H9 (cell line): ENCODE results near the gene PEA15. TPM values are rescaled to one million over a fixed set of nuclear protein-coding genes. Genes with fewer than 3 reads are reported as not detected.

Experiments
- DNase-seq: peaks from one replicate; pipeline ENCODE4 v3.0.0-alpha.2; 2017
- H2AFZ ChIP-seq: one replicate; pipeline ENCODE4 v1.6.1; 2013; ENCODE audit warnings: mild to moderate bottlenecking, low read length, control low read depth, moderate library complexity
- H2AK5ac ChIP-seq: 2 replicates; pipeline ENCODE4 v1.6.1; 2013; ENCODE audit warnings: low read length, control low read depth, mixed read lengths; ENCODE audit not compliant: insufficient read length
- H2BK120ac ChIP-seq: one replicate; pipeline ENCODE4 v1.6.1; 2013; ENCODE audit warnings: low read depth, mild to moderate bottlenecking, low read length, control low read depth, inconsistent platforms; ENCODE audit not compliant: poor library complexity, severe bottlenecking
- H2BK12ac ChIP-seq: 2 replicates; pipeline ENCODE4 v1.6.1; 2013; ENCODE audit warnings: low read length, control low read depth, mixed read lengths, low read depth; ENCODE audit not compliant: insufficient read length
- H2BK15ac ChIP-seq: 2 replicates; pipeline ENCODE4 v1.6.1; 2013; ENCODE audit warnings: low read depth, low read length, control low read depth
- H2BK20ac ChIP-seq: one replicate; pipeline ENCODE4 v1.6.1; 2013; ENCODE audit warnings: low read depth, mild to moderate bottlenecking, low read length, control low read depth, inconsistent platforms; ENCODE audit not compliant: poor library complexity, severe bottlenecking
- H2BK5ac ChIP-seq: 2 replicates; pipeline ENCODE4 v1.6.1; 2013; ENCODE audit warnings: low read length, control low read depth, mixed read lengths; ENCODE audit not compliant: insufficient read length
- H3K14ac ChIP-seq: 2 replicates; pipeline ENCODE4 v1.6.1; 2013; ENCODE audit warnings: low read length, control low read depth; ENCODE audit not compliant: insufficient read depth
- H3K18ac ChIP-seq: 2 replicates; pipeline ENCODE4 v1.6.1; 2013; ENCODE audit warnings: low read depth, mild to moderate bottlenecking, mixed read lengths, low read length, control low read depth; ENCODE audit not compliant: insufficient read length
- H3K23ac ChIP-seq: 2 replicates; pipeline ENCODE4 v1.6.1; 2013; ENCODE audit warnings: low read length, control low read depth, mixed read lengths, low read depth; ENCODE audit not compliant: insufficient read length
- H3K23me2 ChIP-seq: 2 replicates; pipeline ENCODE4 v1.6.1; 2013; ENCODE audit warnings: low read depth, mild to moderate bottlenecking, mixed read lengths, low read length, control low read depth; ENCODE audit not compliant: insufficient read length, poor library complexity, severe bottlenecking
- H3K27ac ChIP-seq: 2 replicates; pipeline ENCODE4 v1.5.1; 2013; ENCODE audit warnings: low read length, control low read depth, mixed read lengths, low read depth; ENCODE audit not compliant: insufficient read length
- H3K27me3 ChIP-seq: 2 replicates; pipeline ENCODE4 v1.6.1; 2013; ENCODE audit warnings: low read length, control low read depth, inconsistent platforms; ENCODE audit not compliant: insufficient read depth
- H3K4ac ChIP-seq: 2 replicates; pipeline ENCODE4 v1.6.1; 2013; ENCODE audit warnings: low read depth, mild to moderate bottlenecking, control low read depth, inconsistent platforms, low read length, moderate library complexity
- H3K4me1 ChIP-seq: 2 replicates; pipeline ENCODE4 v1.6.1; 2013; ENCODE audit warnings: low read length, control low read depth, inconsistent platforms; ENCODE audit not compliant: insufficient read depth
- H3K4me2 ChIP-seq: 2 replicates; pipeline ENCODE4 v1.6.1; 2013; ENCODE audit warnings: low read length, control low read depth, mixed read lengths; ENCODE audit not compliant: insufficient read length, insufficient read depth
- H3K56ac ChIP-seq: 2 replicates; pipeline ENCODE4 v1.6.1; 2013; ENCODE audit warnings: low read depth, mild to moderate bottlenecking, mixed read lengths, low read length, control low read depth; ENCODE audit not compliant: insufficient read length
- H3K79me1 ChIP-seq: 2 replicates; pipeline ENCODE4 v1.6.1; 2013; ENCODE audit warnings: low read depth, mild to moderate bottlenecking, moderate library complexity, low read length, control low read depth, inconsistent platforms; ENCODE audit not compliant: insufficient read depth, poor library complexity, severe bottlenecking
- H3K79me2 ChIP-seq: 2 replicates; pipeline ENCODE4 v1.6.1; 2013; ENCODE audit warnings: low read length, control low read depth, inconsistent platforms; ENCODE audit not compliant: insufficient read depth
- H3K9ac ChIP-seq: 2 replicates; pipeline ENCODE4 v1.6.1; 2013; ENCODE audit warnings: low read length, control low read depth, mixed read lengths; ENCODE audit not compliant: insufficient read length; ENCODE audit errors: extremely low read depth
- H3K9me3 ChIP-seq: one replicate; pipeline ENCODE4 v1.6.1; 2013; ENCODE audit warnings: low read depth, low read length, inconsistent platforms; ENCODE audit not compliant: control insufficient read depth
- H3T11ph ChIP-seq: one replicate; pipeline ENCODE4 v1.6.1; 2013; ENCODE audit warnings: mild to moderate bottlenecking, low read length, control low read depth, inconsistent platforms
- H4K20me1 ChIP-seq: one replicate; pipeline ENCODE4 v1.6.1; 2013; ENCODE audit not compliant: control insufficient read depth, insufficient read length, insufficient read depth
- H4K5ac ChIP-seq: 2 replicates; pipeline ENCODE4 v1.6.1; 2013; ENCODE audit warnings: low read depth, mild to moderate bottlenecking, mixed read lengths, low read length, control low read depth; ENCODE audit not compliant: insufficient read length
- H4K8ac ChIP-seq: replicated peaks from 2 replicates; pipeline ENCODE4 v1.6.1; 2013; ENCODE audit warnings: low read length, control low read depth, mixed read lengths, low read depth; ENCODE audit not compliant: insufficient read length
- H4K91ac ChIP-seq: 2 replicates; pipeline ENCODE4 v1.6.1; 2013; ENCODE audit warnings: low read depth, mild to moderate bottlenecking, moderate library complexity, mixed read lengths, low read length, control low read depth; ENCODE audit not compliant: insufficient read length
- H3K27ac Mint-ChIP-seq, 3 experiments: 2 replicates in 2 of 3; 3 replicates in 1 of 3; pipeline ENCODE4 v1.8.0; 2020 to 2021; ENCODE audit warnings: mixed read lengths in 3 of 3, mild to moderate bottlenecking in 1 of 3, moderate library complexity in 1 of 3
- H3K27me3 Mint-ChIP-seq: 2 replicates; pipeline ENCODE4 v1.8.0; 2021; ENCODE audit warnings: low read depth, mild to moderate bottlenecking, moderate library complexity, mixed read lengths
- H3K36me3 Mint-ChIP-seq, 3 experiments: 2 replicates in 2 of 3; 3 replicates in 1 of 3; pipeline ENCODE4 v1.8.0; 2020 to 2021; ENCODE audit warnings: low read depth in 3 of 3, mixed read lengths in 3 of 3; ENCODE audit not compliant: insufficient read depth in 1 of 3
- H3K4me1 Mint-ChIP-seq, 2 experiments: 2 replicates each; pipeline ENCODE4 v1.8.0; 2020; ENCODE audit warnings: mixed read lengths in 2 of 2
- H3K4me3 Mint-ChIP-seq, 2 experiments: 2 replicates in 1 of 2; 3 replicates in 1 of 2; pipeline ENCODE4 v1.8.0; 2020 to 2021; ENCODE audit warnings: mild to moderate bottlenecking in 2 of 2, mixed read lengths in 2 of 2, moderate library complexity in 1 of 2
- H3K9me3 Mint-ChIP-seq, 2 experiments: 2 replicates in 1 of 2; 3 replicates in 1 of 2; pipeline ENCODE4 v1.8.0; 2020; ENCODE audit warnings: mild to moderate bottlenecking in 2 of 2, mixed read lengths in 2 of 2, moderate library complexity in 1 of 2
- WGBS: extraction: QIAGEN DNeasy Blood & Tissue Kit; methylation state at CpG from one replicate; pipeline ENCODE4 v1.1.7; 2013; ENCODE audit warnings: missing lambda C conversion rate, low lambda C conversion rate, mixed read lengths; ENCODE audit not compliant: insufficient read length; ENCODE audit errors: extremely low coverage; 5-methylcytosine and 5-hydroxymethylcytosine counted together
- total RNA-seq: library from RNA; stranded (reverse); gene quantifications from 2 replicates; pipeline ENCODE4 v1.2.1, GENCODE V29; 2021
- TF ChIP-seq, protein P1 (sequence below): fragments of 200-600 bp; sonication (generic); conservative IDR thresholded peaks from 3 replicates; pipeline ENCODE4 v1.8.0; 2021; ENCODE audit warnings: antibody characterized with exemption, mild to moderate bottlenecking

The PEA15 gene
- total RNA-seq, 1 experiment from 2014 or later: 82.1 TPM

DNA sequence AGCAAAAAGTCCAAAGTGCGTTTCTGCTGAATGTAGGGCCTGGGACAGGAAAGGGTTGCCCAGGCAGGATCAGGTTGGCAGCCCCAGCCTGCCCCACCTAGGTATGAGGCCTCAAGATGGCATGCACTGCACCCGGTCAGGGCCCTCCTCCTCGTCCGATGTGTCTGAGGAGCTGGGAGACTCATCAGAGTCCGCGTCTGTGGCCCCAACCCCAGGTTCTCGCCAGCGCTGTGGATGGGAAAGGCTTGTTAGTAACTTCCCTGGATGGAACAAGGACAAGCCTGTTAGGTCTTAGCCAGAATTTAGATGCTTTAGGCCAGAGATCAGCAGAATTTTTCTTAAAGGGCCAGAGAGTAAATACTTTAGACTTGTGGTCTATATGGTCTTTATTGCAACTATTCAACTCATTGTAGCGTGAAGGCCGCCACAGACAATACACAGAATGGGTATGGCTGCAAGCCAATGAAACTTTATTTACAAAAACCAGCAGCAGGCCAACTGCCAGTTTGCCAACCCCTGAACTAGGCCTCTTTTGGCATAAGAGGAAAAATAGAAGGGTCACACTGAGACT lies 12.4 kb downstream of the PEA15 start:
- no peak overlapping the region for H4K8ac ChIP-seq
- H3K4me2 ChIP-seq: no peak overlapping the region
- no peak overlapping the region for H3K14ac ChIP-seq
- no peak overlapping the region for H3K23ac ChIP-seq
- no peak overlapping the region for H3K18ac ChIP-seq
- H2BK20ac ChIP-seq: no peak overlapping the region
- no peaks in the 10 kb centered on the region for H3K27me3 Mint-ChIP-seq
- H3K79me1 ChIP-seq: no peaks in the 10 kb centered on the region
- H3K27me3 ChIP-seq: no peaks in the 10 kb centered on the region
- H3K9me3 Mint-ChIP-seq: no peaks in the 10 kb centered on the region; a peak in 1 of 5 replicates
- no peak overlapping the region for H2AK5ac ChIP-seq
- H2AFZ ChIP-seq: no peak overlapping the region
- no peak overlapping the region for H3K27ac ChIP-seq
- no peak overlapping the region for H2BK12ac ChIP-seq
- H4K91ac ChIP-seq: no peak overlapping the region
- no peak overlapping the region for H3T11ph ChIP-seq
- TF ChIP-seq, protein P1, sequence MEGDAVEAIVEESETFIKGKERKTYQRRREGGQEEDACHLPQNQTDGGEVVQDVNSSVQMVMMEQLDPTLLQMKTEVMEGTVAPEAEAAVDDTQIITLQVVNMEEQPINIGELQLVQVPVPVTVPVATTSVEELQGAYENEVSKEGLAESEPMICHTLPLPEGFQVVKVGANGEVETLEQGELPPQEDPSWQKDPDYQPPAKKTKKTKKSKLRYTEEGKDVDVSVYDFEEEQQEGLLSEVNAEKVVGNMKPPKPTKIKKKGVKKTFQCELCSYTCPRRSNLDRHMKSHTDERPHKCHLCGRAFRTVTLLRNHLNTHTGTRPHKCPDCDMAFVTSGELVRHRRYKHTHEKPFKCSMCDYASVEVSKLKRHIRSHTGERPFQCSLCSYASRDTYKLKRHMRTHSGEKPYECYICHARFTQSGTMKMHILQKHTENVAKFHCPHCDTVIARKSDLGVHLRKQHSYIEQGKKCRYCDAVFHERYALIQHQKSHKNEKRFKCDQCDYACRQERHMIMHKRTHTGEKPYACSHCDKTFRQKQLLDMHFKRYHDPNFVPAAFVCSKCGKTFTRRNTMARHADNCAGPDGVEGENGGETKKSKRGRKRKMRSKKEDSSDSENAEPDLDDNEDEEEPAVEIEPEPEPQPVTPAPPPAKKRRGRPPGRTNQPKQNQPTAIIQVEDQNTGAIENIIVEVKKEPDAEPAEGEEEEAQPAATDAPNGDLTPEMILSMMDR: no peak
- peaks cover 22 to 89% (median 78%) of the 10 kb centered on the region in 3 experiments for H3K36me3 Mint-ChIP-seq
- H4K20me1 ChIP-seq: no peaks in the 10 kb centered on the region
- no peak overlapping the region for H2BK15ac ChIP-seq
- no peak overlapping the region for H2BK120ac ChIP-seq
- no peak overlapping the region for H4K5ac ChIP-seq
- no peak overlapping the region for H3K4me3 Mint-ChIP-seq
- no peaks in the 10 kb centered on the region for H3K79me2 ChIP-seq
- no peaks in the 10 kb centered on the region for H3K9me3 ChIP-seq
- WGBS: no CpG with 5 or more reads among the region's 10 CpGs
- no peaks in the 10 kb centered on the region for H3K23me2 ChIP-seq
- no peak overlapping the region for H3K56ac ChIP-seq
- H2BK5ac ChIP-seq: no peak overlapping the region
- peak overlapping the region in 2 of 3 experiments; percentile 10 to 47; a peak in 3 of 7 replicates for H3K27ac Mint-ChIP-seq
- H3K4me1 ChIP-seq: no peaks in the 10 kb centered on the region
- peaks cover 15 to 17% of the 10 kb centered on the region in 2 experiments for H3K4me1 Mint-ChIP-seq
- no peak for DNase-seq
- H3K4ac ChIP-seq: no peak overlapping the region
- no peak overlapping the region for H3K9ac ChIP-seq
